Heart left ventricle (tissue), 13 donors: Measurements from ENCODE around the gene DLX4.

ENCODE experiments used
- CTCF ChIP-seq, 12 donors: fragments of 200-600 bp; sonication (generic) in 4 of 12; IDR thresholded peaks; one replicate each; pipeline versions ENCODE4 v1.5.0 to v1.8.0; 2018 to 2022; ENCODE audit warnings: antibody characterized with exemption in 12 of 12, mild to moderate bottlenecking in 5 of 12
- POLR2A ChIP-seq, 2 donors: fragments of 450-650 bp; IDR thresholded peaks; one replicate each; pipeline ENCODE4 v1.6.1; 2017; ENCODE audit warnings: antibody characterized with exemption in 2 of 2, mild to moderate bottlenecking in 2 of 2, moderate library complexity in 2 of 2
- donor health status: ischemic (EF 13 %, LVEDD 7.1; RV severe dilation, severe dysfunction).
- donor health status: DM: no; HTN: yes; CAD: no.
- donor health status: DM: no; HTN: no; CAD: no.
- donor health status: ischemic (EF 25% LVEDD 6.9; RV normal size, moderate dysfunction).
- donor health status: ischemic (EF 25% LVEDD 5.7; RV mildly dilated, moderate dysfunction).
- donor health status: ischemic (EF 35%, LVEDD 5.7; RV mildly dilated, moderate dysfunction).
- donor health status: nonischemic (EF 11% LVEDD 7.7; RV severe dilation, severe dysfunction).
- donor health status: DM: yes; HTN: yes; CAD: no.
- donor health status: PGD.
- donor health status: ischemic (EF 29% LVEDD 5.4; RV normal size, mild dysfunction).
- donor health status: nonischemic (EF 23%, LVEDD 6.1; RV moderate dilation, normal function).

DNA sequence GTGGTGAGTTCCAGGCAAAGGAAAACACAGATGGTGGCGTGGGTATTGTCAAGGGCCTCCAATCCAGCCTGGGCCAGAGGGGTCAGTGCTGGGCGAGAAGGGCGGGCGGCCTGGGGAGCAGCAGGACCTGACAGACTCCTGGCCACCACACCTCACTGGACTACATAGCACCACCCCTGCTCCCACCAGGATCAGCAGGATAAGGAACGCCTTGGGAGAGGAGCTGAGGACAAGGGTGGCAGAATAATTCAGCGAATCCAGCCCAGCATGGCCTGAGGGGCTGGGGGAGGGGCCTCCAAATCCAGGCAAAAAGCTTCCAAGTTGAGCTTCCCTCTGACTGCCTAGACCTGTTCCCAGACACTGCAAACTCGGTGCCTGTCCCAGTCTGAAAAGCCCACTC, 6.5 kb downstream of the DLX4 start:
- TF ChIP-seq CTCF (IDR thresholded peaks at IDR 0.05) (no peak), POLR2A (IDR thresholded peaks at IDR 0.05) (no peak)
